Skeletal muscle tissue (tissue), 4 donors: ENCODE results near the gene F12. TPM values are rescaled to one million over a fixed set of nuclear protein-coding genes. Genes with fewer than 3 reads are reported as not detected.

Experiments
- H3K27ac ChIP-seq: one replicate; pipeline ENCODE4 v1.7.0; 2013; ENCODE audit warnings: mild to moderate bottlenecking, low read depth, low read length, inconsistent platforms
- H3K27me3 ChIP-seq, 3 donors: one replicate each; pipeline ENCODE4 v1.7.0; 2013; ENCODE audit warnings: low read length in 3 of 3; ENCODE audit not compliant: control insufficient read depth in 3 of 3, insufficient read depth in 3 of 3
- H3K36me3 ChIP-seq, 3 donors: one replicate each; pipeline ENCODE4 v1.7.0; 2013; ENCODE audit warnings: low read length in 3 of 3; ENCODE audit not compliant: control insufficient read depth in 3 of 3, insufficient read depth in 3 of 3
- H3K4me1 ChIP-seq, 3 donors: one replicate each; pipeline ENCODE4 v1.7.0; 2013; ENCODE audit warnings: low read length in 3 of 3, mild to moderate bottlenecking in 3 of 3; ENCODE audit not compliant: control insufficient read depth in 3 of 3, insufficient read depth in 3 of 3
- H3K4me3 ChIP-seq, 3 donors: one replicate each; pipeline ENCODE4 v1.7.0; 2013; ENCODE audit warnings: low read length in 3 of 3
- H3K9ac ChIP-seq, 3 donors: one replicate each; pipeline ENCODE4 v1.7.0; 2013; ENCODE audit warnings: low read length in 3 of 3, mild to moderate bottlenecking in 3 of 3, moderate library complexity in 2 of 3, low read depth in 1 of 3
- H3K9me3 ChIP-seq, 3 donors: one replicate each; pipeline ENCODE4 v1.7.0; 2013; ENCODE audit warnings: low read length in 3 of 3; ENCODE audit not compliant: control insufficient read depth in 3 of 3
- total RNA-seq: library from RNA; depleted of rRNA; stranded (reverse); fragments of >200 nt; gene quantifications from one replicate; pipeline ENCODE4 v1.2.3, GENCODE V29; 2014
- donor health status: Osteomylitis.

The F12 gene
- total RNA-seq, 1 donor from 2014 or later: not detected

- peaks cover 0 to 2% (median 0%) of the 10 kb centered on the region in 3 donors for H3K27me3 ChIP-seq
- H3K9me3 ChIP-seq: no peaks in the 10 kb centered on the region
- no peaks in the 10 kb centered on the region for H3K4me1 ChIP-seq
- H3K9ac ChIP-seq: no peak overlapping the region
- H3K27ac ChIP-seq: no peak overlapping the region
- no peak overlapping the region for H3K4me3 ChIP-seq
- no peaks in the 10 kb centered on the region for H3K36me3 ChIP-seq
Measured at GRCh38 chr5:177412603-177413233, 3.4 kb upstream of the F12 start.

DNA sequence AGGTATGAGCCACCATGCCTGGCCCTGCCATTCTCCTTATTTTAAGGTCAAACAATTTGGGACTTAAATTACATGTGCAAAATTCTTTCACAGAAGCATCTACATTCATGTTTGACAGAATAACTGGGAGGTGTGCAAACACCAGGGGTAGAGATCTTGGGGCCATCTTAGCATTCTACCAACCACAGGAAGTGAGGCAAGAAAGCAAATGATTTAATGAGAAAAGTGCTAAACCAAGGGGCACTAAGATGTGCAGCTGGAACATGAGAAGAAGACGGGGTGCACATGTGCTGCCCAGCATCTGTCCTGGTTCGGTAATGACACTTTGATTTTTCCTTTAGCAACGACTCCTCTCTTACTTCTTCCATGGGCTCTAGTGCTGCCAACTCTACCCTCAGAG is 1.2 kb upstream of the F12 start:
- Histone ChIP-seq H3K36me3 (no peaks in the 10 kb centered on the region), H3K27ac (no peak overlapping the region), H3K9me3 (no peaks in the 10 kb centered on the region), H3K9ac (no peak overlapping the region), H3K27me3 (peaks cover 0 to 7% (median 3%) of the 10 kb centered on the region in 3 donors), H3K4me3 (no peak overlapping the region), H3K4me1 (no peaks in the 10 kb centered on the region)

DNA sequence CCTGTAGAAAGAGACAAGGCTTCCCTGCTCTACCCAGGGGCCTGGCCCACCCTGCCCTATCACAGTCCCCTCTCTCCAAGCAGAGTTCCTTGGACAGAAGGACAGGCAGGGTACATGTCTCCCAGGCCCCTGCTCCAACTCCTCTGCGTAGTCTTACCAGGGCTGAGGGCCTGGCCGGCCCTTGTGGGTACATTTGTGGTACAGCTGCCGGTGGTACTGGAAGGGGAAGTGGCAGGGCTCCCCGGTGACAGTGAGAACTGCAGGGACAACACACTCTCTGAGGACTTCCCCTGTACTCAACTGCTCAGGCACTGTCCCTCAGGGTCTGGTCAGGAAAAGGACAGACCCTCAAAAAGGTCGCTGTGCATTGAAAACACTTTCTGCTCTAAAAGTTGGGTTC is 3.6 kb downstream of the F12 start:
- no peak overlapping the region for H3K27ac ChIP-seq
- H3K36me3 ChIP-seq: no peaks in the 10 kb centered on the region
- no peaks in the 10 kb centered on the region for H3K9me3 ChIP-seq
- H3K27me3 ChIP-seq: peaks cover 33 to 48% (median 47%) of the 10 kb centered on the region in 3 donors
- H3K4me3 ChIP-seq: no peak overlapping the region
- H3K4me1 ChIP-seq: peaks cover 25 to 30% (median 26%) of the 10 kb centered on the region in 3 donors
- peak overlapping the region in 1 of 3 donors; percentile 20 for H3K9ac ChIP-seq

- H3K36me3 ChIP-seq: no peaks in the 10 kb centered on the region
- no peak overlapping the region for H3K27ac ChIP-seq
- no peak overlapping the region for H3K4me3 ChIP-seq
- H3K9ac ChIP-seq: peak overlapping the region in 1 of 3 donors; percentile 33
- H3K9me3 ChIP-seq: no peaks in the 10 kb centered on the region
- H3K27me3 ChIP-seq: peaks cover 38 to 52% (median 52%) of the 10 kb centered on the region in 3 donors
- H3K4me1 ChIP-seq: peaks cover 26 to 30% (median 27%) of the 10 kb centered on the region in 3 donors
Measured at GRCh38 chr5:177405312-177405711, 4.1 kb downstream of the F12 start.

DNA sequence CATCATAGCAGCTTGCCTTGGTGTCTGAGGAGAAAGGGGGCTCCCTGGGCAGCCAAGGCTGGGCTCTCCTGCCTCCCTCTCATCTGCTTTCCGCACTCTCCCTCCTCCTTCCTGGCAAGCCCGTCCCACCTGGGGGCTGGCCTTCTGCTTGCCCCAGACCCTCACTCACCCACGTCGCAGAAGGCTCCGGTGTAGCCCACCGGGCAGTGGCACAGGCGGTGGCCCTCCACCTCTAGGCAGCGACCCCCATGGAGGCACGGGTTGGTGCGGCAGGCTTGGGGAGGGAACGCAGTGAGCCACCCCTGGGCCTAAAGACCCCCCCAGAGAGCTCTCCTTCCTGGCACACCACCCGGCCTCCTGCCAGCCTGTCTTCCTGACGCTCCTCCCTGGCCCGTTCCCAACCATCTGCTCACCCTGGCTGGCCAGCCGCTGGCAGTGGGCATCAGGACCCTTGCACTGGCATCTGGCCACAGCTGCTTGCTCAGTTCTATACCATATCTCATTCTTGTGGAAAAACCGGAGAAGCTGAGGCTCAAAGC is 4.7 kb downstream of the F12 start:
- Histone ChIP-seq H3K27ac (no peak overlapping the region), H3K9ac (peak overlapping the region; percentile 45 to 57 (median 47)), H3K27me3 (peaks cover 44 to 58% (median 58%) of the 10 kb centered on the region in 3 donors), H3K36me3 (no peaks in the 10 kb centered on the region), H3K4me3 (peak overlapping the region; percentile 4 to 76 (median 72)), H3K9me3 (no peaks in the 10 kb centered on the region), H3K4me1 (peaks cover 27 to 36% (median 31%) of the 10 kb centered on the region in 3 donors)

GRCh38 chr5:177403792-177404640 is 5.3 kb downstream of the F12 start:
- Histone ChIP-seq H3K36me3 (no peaks in the 10 kb centered on the region), H3K9ac (peak overlapping the region; percentile 47 to 57 (median 53)), H3K4me3 (peak overlapping the region; percentile 54 to 76 (median 72)), H3K4me1 (peaks cover 27 to 38% (median 31%) of the 10 kb centered on the region in 3 donors), H3K27ac (no peak overlapping the region), H3K27me3 (peaks cover 50 to 64% (median 63%) of the 10 kb centered on the region in 3 donors), H3K9me3 (no peaks in the 10 kb centered on the region)

GRCh38 chr5:177403102-177403791 is 6.1 kb downstream of the F12 start:
- Histone ChIP-seq H3K4me3 (peak overlapping the region in 2 of 3 donors; percentile 72 to 76), H3K27ac (no peak overlapping the region), H3K36me3 (no peaks in the 10 kb centered on the region), H3K9me3 (no peaks in the 10 kb centered on the region), H3K27me3 (peaks cover 55 to 71% (median 67%) of the 10 kb centered on the region in 3 donors), H3K9ac (peak overlapping the region in 2 of 3 donors; percentile 33 to 53), H3K4me1 (peaks cover 27 to 38% (median 31%) of the 10 kb centered on the region in 3 donors)

DNA sequence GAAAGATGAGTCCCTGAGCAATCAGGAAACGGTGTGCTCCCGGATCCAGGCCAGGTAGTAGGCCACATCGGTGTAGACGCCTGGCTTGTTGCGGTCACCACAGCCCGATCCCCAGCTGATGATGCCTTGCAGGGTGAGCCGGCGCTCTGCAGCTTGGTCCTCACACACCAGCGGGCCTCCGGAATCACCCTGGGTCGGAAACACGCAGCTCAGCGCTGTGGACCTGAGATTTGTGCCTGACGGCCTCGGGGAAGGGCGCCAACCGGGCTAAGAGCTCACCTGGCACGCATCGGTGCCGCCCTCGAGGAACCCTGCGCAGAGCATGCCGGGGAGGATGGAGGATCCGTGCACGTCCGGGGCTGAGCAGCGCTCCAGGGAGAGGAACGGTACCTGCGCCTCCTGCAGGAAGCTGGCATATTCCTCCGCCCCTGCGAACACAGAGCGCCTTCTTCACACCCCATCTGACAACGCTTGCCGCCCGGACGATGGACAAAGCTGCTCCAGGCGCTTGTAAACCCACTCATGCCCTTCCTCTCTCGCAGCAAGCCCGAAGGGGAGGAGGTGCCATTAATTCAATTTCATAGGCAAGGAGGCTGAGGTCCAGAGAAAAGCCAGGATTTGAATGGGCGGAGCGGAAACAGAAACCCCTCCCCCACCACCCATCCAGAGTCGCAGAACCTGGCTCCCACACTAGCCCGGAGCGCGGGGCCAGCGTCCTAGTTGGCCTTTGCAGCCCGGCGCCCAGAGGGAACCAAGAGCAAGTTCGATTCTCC is 6.9 kb downstream of the F12 start:
- Histone ChIP-seq H3K9ac (peak overlapping the region in 1 of 3 donors; percentile 16), H3K27me3 (peaks cover 63 to 79% (median 74%) of the 10 kb centered on the region in 3 donors)

More for the DNA sequence above, 6.9 kb downstream of the F12 start:
- no peaks in the 10 kb centered on the region for H3K9me3 ChIP-seq
- no peaks in the 10 kb centered on the region for H3K36me3 ChIP-seq
- H3K4me1 ChIP-seq: peaks cover 27 to 38% (median 31%) of the 10 kb centered on the region in 3 donors
- no peak overlapping the region for H3K27ac ChIP-seq
- peak overlapping the region in 1 of 3 donors; percentile 26 for H3K4me3 ChIP-seq
